ENCODE results near the gene NFATC1. TPM values are rescaled to one million over a fixed set of nuclear protein-coding genes. Genes with fewer than 3 reads are reported as not detected.
A peak's percentile ranks its signal among the peaks of the same experiment; 100 is the strongest.

Gene NFATC1
- total RNA-seq, 1 donor from 2014 or later, result 0.53 TPM

DNA sequence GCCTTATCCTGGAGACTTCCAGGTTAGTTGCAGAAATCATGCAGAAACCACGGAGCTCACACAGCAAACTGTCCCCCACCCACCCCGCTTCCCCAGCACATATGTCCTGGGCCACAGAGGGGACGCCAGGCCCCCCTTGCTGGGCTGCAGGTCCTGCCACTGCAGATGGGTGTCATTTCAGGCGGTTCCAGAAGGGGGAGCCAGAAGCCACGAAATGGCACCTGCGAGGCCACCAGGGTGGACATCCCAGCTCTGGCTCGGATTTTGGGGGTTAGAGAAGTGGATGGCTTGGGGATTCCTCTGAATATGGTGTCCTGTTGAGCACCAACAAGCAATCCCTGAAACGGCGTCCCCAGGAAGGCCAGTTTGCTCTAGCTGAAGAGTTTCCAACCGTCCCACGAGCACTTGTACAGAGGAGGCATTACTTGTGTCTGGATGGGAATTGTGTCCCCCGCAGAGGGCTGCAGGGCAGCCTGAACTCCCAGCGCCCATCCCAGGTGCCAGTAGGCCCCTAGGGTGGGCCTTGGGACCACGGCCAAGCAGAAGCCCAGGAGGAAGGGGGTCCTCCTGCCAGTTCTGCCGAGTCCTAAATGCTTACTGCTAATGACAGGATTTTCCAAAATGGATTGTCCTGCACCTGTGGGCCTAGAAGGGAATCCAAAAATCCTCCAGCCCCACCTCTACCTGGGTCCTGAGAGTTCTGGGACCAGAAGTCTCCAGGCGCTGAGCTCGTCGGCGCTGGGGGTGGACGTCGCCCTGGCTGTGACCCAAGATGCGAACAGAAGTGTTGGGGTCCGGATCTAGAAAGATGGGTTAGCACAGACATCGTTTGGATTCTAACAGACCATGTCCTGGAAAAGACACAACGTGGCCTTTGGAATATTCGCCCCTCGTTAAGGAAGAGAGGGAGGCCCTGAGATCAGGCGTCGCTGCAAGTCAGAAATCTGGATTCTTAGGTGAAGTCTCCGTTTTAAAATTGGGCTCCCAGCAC is 14.6 kb upstream of the NFATC1 start:
- FAIRE-seq, result no peak
- no peak overlapping the region for H3K4me3 ChIP-seq (ENCODE audit: low read depth, low read length)
- H3K27me3 ChIP-seq (ENCODE audit: control insufficient read depth, insufficient read depth, low read length), result no peaks in the 10 kb centered on the region
- TF ChIP-seq, protein P1, sequence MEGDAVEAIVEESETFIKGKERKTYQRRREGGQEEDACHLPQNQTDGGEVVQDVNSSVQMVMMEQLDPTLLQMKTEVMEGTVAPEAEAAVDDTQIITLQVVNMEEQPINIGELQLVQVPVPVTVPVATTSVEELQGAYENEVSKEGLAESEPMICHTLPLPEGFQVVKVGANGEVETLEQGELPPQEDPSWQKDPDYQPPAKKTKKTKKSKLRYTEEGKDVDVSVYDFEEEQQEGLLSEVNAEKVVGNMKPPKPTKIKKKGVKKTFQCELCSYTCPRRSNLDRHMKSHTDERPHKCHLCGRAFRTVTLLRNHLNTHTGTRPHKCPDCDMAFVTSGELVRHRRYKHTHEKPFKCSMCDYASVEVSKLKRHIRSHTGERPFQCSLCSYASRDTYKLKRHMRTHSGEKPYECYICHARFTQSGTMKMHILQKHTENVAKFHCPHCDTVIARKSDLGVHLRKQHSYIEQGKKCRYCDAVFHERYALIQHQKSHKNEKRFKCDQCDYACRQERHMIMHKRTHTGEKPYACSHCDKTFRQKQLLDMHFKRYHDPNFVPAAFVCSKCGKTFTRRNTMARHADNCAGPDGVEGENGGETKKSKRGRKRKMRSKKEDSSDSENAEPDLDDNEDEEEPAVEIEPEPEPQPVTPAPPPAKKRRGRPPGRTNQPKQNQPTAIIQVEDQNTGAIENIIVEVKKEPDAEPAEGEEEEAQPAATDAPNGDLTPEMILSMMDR (IDR thresholded peaks at IDR 0.05; ENCODE audit: insufficient read depth, low read length, severe bottlenecking), result peak; percentile 90
- H3K36me3 ChIP-seq (ENCODE audit: control insufficient read depth, insufficient read depth, low read length), result peaks cover 1% of the 10 kb centered on the region
- DNase-seq (ENCODE audit: low read depth), result peak; percentile 23

DNA sequence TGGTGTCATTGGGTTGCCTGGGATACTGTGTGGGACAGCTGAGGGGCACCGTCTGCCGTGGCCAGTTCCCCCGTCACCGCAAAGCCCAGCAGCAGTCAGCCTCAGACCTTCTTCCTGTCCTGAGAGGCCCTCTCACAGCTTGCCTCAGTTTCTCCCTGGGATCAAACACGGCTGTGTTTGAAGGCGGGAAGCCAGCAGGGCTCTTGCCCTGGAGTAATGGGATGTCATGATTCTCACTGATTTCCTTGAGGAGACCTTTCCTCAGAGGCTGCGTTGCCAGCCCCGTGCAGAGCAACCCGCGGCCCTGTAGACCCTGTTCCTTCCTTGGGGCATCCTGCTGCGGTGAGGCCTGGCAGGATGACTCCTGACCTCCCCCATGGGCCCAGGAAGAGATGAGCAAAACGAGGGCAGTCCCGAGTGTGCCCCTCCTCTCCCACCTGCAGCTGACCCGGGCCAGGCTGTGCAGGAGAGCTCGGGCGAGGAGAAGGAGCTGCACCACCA is 13.9 kb upstream of the NFATC1 start:
- TF ChIP-seq, protein P1 (IDR thresholded peaks at IDR 0.05; ENCODE audit: insufficient read depth, low read length, severe bottlenecking), result no peak
- Histone ChIP-seq H3K27me3 (ENCODE audit: control insufficient read depth, insufficient read depth, low read length) (no peaks in the 10 kb centered on the region), H3K4me3 (ENCODE audit: low read depth, low read length) (no peak overlapping the region), H3K36me3 (ENCODE audit: control insufficient read depth, insufficient read depth, low read length) (peaks cover 1% of the 10 kb centered on the region)
- DNase-seq (ENCODE audit: low read depth), result no peak
- FAIRE-seq, result no peak

DNA sequence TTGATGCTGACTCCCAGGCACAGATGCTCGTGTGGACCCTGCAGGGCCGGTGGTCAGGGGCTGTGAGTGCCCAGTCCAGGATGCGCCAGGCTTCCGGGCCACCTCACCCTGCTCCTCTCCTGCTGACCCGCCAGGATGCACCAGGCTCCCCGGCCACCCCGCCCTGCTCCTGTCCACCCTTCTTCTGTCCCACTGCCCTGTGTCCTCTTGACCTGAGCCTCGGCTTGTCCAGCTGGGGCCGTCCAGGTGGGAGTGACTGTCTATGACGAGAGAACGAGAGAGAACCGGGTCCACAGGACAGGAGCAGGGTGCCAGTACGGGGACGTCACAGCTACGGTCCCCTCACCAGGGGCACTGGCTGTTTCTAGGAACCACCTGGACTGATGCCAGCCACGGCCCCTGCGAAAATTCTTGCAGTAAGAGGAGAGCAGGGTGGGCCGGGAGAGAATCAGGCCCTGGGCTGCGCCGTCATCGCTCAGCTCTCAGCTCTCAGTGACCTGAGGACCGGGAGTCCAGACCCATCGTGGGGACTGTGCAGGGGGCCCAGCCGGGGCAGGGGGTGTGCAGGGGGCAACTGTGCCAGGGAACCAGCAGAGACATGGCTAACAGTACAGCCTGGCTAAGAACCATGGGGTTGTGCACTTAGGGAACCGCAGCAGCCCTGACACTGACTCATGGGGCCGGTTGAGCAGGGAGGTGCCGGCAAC is 12.9 kb upstream of the NFATC1 start:
- Histone ChIP-seq H3K4me3 (ENCODE audit: low read depth, low read length) (no peak overlapping the region), H3K36me3 (ENCODE audit: control insufficient read depth, insufficient read depth, low read length) (no peaks in the 10 kb centered on the region), H3K27me3 (ENCODE audit: control insufficient read depth, insufficient read depth, low read length) (no peaks in the 10 kb centered on the region)
- TF ChIP-seq, protein P1 (IDR thresholded peaks at IDR 0.05; ENCODE audit: insufficient read depth, low read length, severe bottlenecking), result no peak
- DNase-seq (ENCODE audit: low read depth) (no peak), FAIRE-seq (no peak)

GRCh38 chr18:79383388-79384056 is 12.2 kb upstream of the NFATC1 start:
- no peak for DNase-seq (ENCODE audit: low read depth)
- Histone ChIP-seq H3K4me3 (ENCODE audit: low read depth, low read length) (no peak overlapping the region), H3K36me3 (ENCODE audit: control insufficient read depth, insufficient read depth, low read length) (no peaks in the 10 kb centered on the region), H3K27me3 (ENCODE audit: control insufficient read depth, insufficient read depth, low read length) (no peaks in the 10 kb centered on the region)
- TF ChIP-seq, protein P1 (IDR thresholded peaks at IDR 0.05; ENCODE audit: insufficient read depth, low read length, severe bottlenecking), result no peak
- no peak for FAIRE-seq

GRCh38 chr18:79384151-79384807 is 11.5 kb upstream of the NFATC1 start:
- TF ChIP-seq, protein P1 (IDR thresholded peaks at IDR 0.05; ENCODE audit: insufficient read depth, low read length, severe bottlenecking), result no peak
- H3K36me3 ChIP-seq (ENCODE audit: control insufficient read depth, insufficient read depth, low read length), result no peaks in the 10 kb centered on the region
- H3K27me3 ChIP-seq (ENCODE audit: control insufficient read depth, insufficient read depth, low read length), result no peaks in the 10 kb centered on the region
- no peak for FAIRE-seq
- no peak for DNase-seq (ENCODE audit: low read depth)
- H3K4me3 ChIP-seq (ENCODE audit: low read depth, low read length), result no peak overlapping the region
